ENCODE results near the gene VSTM2A. TPM values are rescaled to one million over a fixed set of nuclear protein-coding genes. Genes with fewer than 3 reads are reported as not detected.

VSTM2A gene
- total RNA-seq, 3 donors from 2014 or later (not counting 1 experiment from before 2014, with no cell fraction given), result not detected

DNA sequence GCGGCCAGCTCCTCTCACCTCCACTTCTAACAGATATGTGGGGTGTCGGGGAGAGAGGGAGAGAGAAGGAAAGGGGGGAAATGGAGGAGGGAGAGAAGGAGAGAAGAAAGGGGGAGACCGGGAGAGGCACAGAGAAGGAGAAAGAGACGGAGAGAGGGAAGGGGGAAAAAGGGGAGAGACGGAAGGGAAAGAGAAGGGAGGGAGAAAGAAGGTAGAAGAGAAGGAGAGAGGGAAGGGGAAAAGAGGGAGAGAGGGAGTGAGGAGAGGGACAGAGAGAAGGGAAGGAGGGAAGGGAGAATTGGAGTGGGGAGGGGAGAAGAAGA, 3.0 kb downstream of the VSTM2A start:
- TF ChIP-seq, protein P1, sequence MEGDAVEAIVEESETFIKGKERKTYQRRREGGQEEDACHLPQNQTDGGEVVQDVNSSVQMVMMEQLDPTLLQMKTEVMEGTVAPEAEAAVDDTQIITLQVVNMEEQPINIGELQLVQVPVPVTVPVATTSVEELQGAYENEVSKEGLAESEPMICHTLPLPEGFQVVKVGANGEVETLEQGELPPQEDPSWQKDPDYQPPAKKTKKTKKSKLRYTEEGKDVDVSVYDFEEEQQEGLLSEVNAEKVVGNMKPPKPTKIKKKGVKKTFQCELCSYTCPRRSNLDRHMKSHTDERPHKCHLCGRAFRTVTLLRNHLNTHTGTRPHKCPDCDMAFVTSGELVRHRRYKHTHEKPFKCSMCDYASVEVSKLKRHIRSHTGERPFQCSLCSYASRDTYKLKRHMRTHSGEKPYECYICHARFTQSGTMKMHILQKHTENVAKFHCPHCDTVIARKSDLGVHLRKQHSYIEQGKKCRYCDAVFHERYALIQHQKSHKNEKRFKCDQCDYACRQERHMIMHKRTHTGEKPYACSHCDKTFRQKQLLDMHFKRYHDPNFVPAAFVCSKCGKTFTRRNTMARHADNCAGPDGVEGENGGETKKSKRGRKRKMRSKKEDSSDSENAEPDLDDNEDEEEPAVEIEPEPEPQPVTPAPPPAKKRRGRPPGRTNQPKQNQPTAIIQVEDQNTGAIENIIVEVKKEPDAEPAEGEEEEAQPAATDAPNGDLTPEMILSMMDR (IDR thresholded peaks at IDR 0.05), result no peak
- no peak overlapping the region for H3K4me3 ChIP-seq (ENCODE audit: low read length)
- Mint-ChIP-seq H3K27me3 (ENCODE audit: low read depth in 2 of 2) (peaks cover 28% of the 10 kb centered on the region in 2 donors), H3K36me3 (peaks cover 18% of the 10 kb centered on the region), H3K4me3 (no peak overlapping the region), H3K27ac (no peak overlapping the region), H3K9me3 (peaks cover 0 to 8% of the 10 kb centered on the region in 2 donors), H3K4me1 (no peaks in the 10 kb centered on the region)
- DNase-seq, result no peak
- H3K36me3 ChIP-seq (ENCODE audit: control insufficient read depth, insufficient read depth, low read length), result no peaks in the 10 kb centered on the region
- 9% methylated on average over 4 of the region's 5 CpGs for WGBS (ENCODE audit: insufficient coverage)
- H3K4me1 ChIP-seq (ENCODE audit: control insufficient read depth, insufficient read depth, low read length), result no peaks in the 10 kb centered on the region
- no peak overlapping the region for H3K27ac ChIP-seq (ENCODE audit: low read length)
- intact Hi-C loops (cut with micrococcal nuclease), result no loop called here
- no peaks in the 10 kb centered on the region for H3K9me3 ChIP-seq (ENCODE audit: control insufficient read depth, insufficient read depth, low read length)
- no peak for ATAC-seq
- peaks cover 25% of the 10 kb centered on the region for H3K27me3 ChIP-seq (ENCODE audit: control insufficient read depth, insufficient read depth, low read length)

DNA sequence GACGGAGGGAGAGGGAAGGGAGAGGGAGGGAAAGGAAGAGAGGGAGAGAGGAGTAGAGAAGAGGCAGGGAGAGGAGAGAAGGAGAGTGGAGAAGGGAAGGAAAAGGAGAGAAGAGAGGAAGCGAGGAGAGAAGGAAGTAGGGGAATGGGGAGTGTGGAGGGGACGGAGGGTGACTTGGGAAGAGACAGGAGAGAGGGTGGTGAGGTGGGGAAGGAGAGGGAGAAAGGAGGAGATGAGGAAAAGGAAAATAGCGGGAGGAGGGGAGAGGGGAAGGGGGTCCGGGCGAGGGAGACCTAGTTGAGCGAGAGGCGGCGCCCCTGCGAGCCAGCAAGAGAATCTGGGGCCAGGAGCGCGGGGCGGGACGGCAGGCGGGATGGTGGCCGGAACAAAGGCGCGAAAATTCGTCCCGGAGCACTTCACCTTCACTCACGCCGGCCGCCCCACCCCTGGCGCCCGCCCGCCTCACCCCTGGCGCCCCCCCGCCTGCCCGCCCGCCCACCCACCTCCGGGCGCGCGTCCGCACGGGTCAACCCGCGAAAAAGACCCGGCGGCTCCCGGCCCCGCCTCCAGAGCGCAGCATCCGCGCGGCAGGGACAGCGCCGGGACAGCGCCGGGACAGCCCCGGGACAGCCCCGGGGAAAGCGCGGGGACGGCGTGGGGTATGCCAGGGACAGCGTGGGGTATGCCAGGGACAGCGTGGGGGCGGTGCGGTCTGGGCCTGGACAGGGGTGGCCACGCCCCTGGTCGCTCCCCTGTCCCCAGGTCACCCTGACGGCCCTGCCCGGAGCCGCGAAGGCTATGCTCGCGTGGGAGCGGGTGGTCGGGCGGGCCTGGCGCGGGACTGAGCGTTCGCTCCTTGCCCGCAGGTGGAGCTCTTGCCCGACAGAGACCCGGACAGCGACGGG, 4.2 kb downstream of the VSTM2A start:
- H3K4me3 Mint-ChIP-seq, result no peak overlapping the region
- H3K9me3 Mint-ChIP-seq, result peaks cover 0 to 8% of the 10 kb centered on the region in 2 donors
- no peaks in the 10 kb centered on the region for H3K4me1 Mint-ChIP-seq
- TF ChIP-seq, protein P1 (IDR thresholded peaks at IDR 0.05), result no peak
- no peak overlapping the region for H3K4me3 ChIP-seq (ENCODE audit: low read length)
- DNase-seq (no peak), ATAC-seq (no peak)
- peaks cover 26% of the 10 kb centered on the region in 2 donors for H3K27me3 Mint-ChIP-seq (ENCODE audit: low read depth in 2 of 2)
- intact Hi-C loops (cut with micrococcal nuclease), result no loop called here
- 5% methylated on average over 79 of the region's 80 CpGs for WGBS (ENCODE audit: insufficient coverage)
- no peaks in the 10 kb centered on the region for H3K9me3 ChIP-seq (ENCODE audit: control insufficient read depth, insufficient read depth, low read length)
- no peak overlapping the region for H3K27ac ChIP-seq (ENCODE audit: low read length)
- no peak overlapping the region for H3K27ac Mint-ChIP-seq
- H3K36me3 Mint-ChIP-seq, result peaks cover 16% of the 10 kb centered on the region
- H3K27me3 ChIP-seq (ENCODE audit: control insufficient read depth, insufficient read depth, low read length), result peaks cover 25% of the 10 kb centered on the region
- H3K4me1 ChIP-seq (ENCODE audit: control insufficient read depth, insufficient read depth, low read length), result no peaks in the 10 kb centered on the region
- no peaks in the 10 kb centered on the region for H3K36me3 ChIP-seq (ENCODE audit: control insufficient read depth, insufficient read depth, low read length)

GRCh38 chr7:54546986-54547314, 4.8 kb downstream of the VSTM2A start:
- H3K9me3 Mint-ChIP-seq, result peaks cover 0 to 8% of the 10 kb centered on the region in 2 donors
- Histone ChIP-seq H3K4me1 (ENCODE audit: control insufficient read depth, insufficient read depth, low read length) (no peaks in the 10 kb centered on the region), H3K4me3 (ENCODE audit: low read length) (no peak overlapping the region), H3K9me3 (ENCODE audit: control insufficient read depth, insufficient read depth, low read length) (no peaks in the 10 kb centered on the region), H3K27me3 (ENCODE audit: control insufficient read depth, insufficient read depth, low read length) (peaks cover 22% of the 10 kb centered on the region), H3K27ac (ENCODE audit: low read length) (no peak overlapping the region), H3K36me3 (ENCODE audit: control insufficient read depth, insufficient read depth, low read length) (no peaks in the 10 kb centered on the region)
- ATAC-seq (no peak), DNase-seq (no peak)
- WGBS (ENCODE audit: insufficient coverage), result 4% methylated on average over 14 of the region's 15 CpGs
- no peaks in the 10 kb centered on the region for H3K4me1 Mint-ChIP-seq
- peaks cover 11% of the 10 kb centered on the region for H3K36me3 Mint-ChIP-seq
- no peak overlapping the region for H3K27ac Mint-ChIP-seq
- intact Hi-C loops (cut with micrococcal nuclease), result no loop called here
- H3K27me3 Mint-ChIP-seq (ENCODE audit: low read depth in 2 of 2), result peaks cover 20 to 22% of the 10 kb centered on the region in 2 donors
- no peak overlapping the region for H3K4me3 Mint-ChIP-seq
- TF ChIP-seq, protein P1 (IDR thresholded peaks at IDR 0.05), result no peak

- peaks cover 0 to 8% of the 10 kb centered on the region in 2 donors for H3K27me3 Mint-ChIP-seq (ENCODE audit: low read depth in 2 of 2)
- H3K4me1 Mint-ChIP-seq, result no peaks in the 10 kb centered on the region
- H3K9me3 Mint-ChIP-seq, result peaks cover 9 to 10% of the 10 kb centered on the region in 2 donors
- TF ChIP-seq, protein P1 (IDR thresholded peaks at IDR 0.05), result no peak
- H3K27ac ChIP-seq (ENCODE audit: low read length), result no peak overlapping the region
- ATAC-seq (no peak), DNase-seq (no peak)
- no peaks in the 10 kb centered on the region for H3K36me3 ChIP-seq (ENCODE audit: control insufficient read depth, insufficient read depth, low read length)
- H3K4me1 ChIP-seq (ENCODE audit: control insufficient read depth, insufficient read depth, low read length), result no peaks in the 10 kb centered on the region
- no peak overlapping the region for H3K27ac Mint-ChIP-seq
- H3K27me3 ChIP-seq (ENCODE audit: control insufficient read depth, insufficient read depth, low read length), result peaks cover 3% of the 10 kb centered on the region
- H3K36me3 Mint-ChIP-seq, result peaks cover 7% of the 10 kb centered on the region
- no peaks in the 10 kb centered on the region for H3K9me3 ChIP-seq (ENCODE audit: control insufficient read depth, insufficient read depth, low read length)
- WGBS (ENCODE audit: insufficient coverage), result 92% methylated on average over 3 of the region's 3 CpGs
- H3K4me3 ChIP-seq (ENCODE audit: low read length), result no peak overlapping the region
- no peak overlapping the region for H3K4me3 Mint-ChIP-seq
- intact Hi-C loops (cut with micrococcal nuclease), result no loop called here
Observed at GRCh38 chr7:54550471-54550870, 8.3 kb downstream of the VSTM2A start.
